Right lobe of liver (tissue), 6 donors: ENCODE data around the gene OMG. TPM values are rescaled to one million over a fixed set of nuclear protein-coding genes. Genes with fewer than 3 reads are reported as not detected.

Experiments used
- ATAC-seq, 4 donors: fragments of 200-7000 bp; cut with Tn5 transposase; one replicate each; pipeline ENCODE4 v1.9.1; 2020; ENCODE audit warnings: mild to moderate bottlenecking in 4 of 4, moderate library complexity in 4 of 4
- DNase-seq, 3 donors: peaks; one replicate each; pipeline ENCODE4 v3.0.0-alpha.2; 2020
- H3K27ac ChIP-seq, 3 donors: fragments of 200-600 bp; one replicate each; pipeline ENCODE4 v1.8.0; 2022
- H3K27me3 ChIP-seq, 2 donors: fragments of 200-600 bp; one replicate each; pipeline ENCODE4 v1.8.0; 2022
- H3K36me3 ChIP-seq, 4 donors: fragments of 200-600 bp; sonication (generic) in 1 of 4; one replicate each; pipeline versions ENCODE4 v1.5.1 to v1.8.0; 2017 to 2022; ENCODE audit warnings: control low read depth in 1 of 4
- H3K4me1 ChIP-seq, 4 donors: fragments of 200-600 bp; sonication (generic) in 1 of 4; one replicate each; pipeline versions ENCODE4 v1.5.1 to v1.8.0; 2017 to 2022; ENCODE audit warnings: control low read depth in 1 of 4
- H3K4me3 ChIP-seq, 3 donors: fragments of 200-600 bp; one replicate each; pipeline ENCODE4 v1.8.0; 2022
- H3K9me3 ChIP-seq, 4 donors: fragments of 200-600 bp; sonication (generic) in 1 of 4; one replicate each; pipeline versions ENCODE4 v1.5.1 to v1.8.0; 2017 to 2022; ENCODE audit warnings: control low read depth in 1 of 4
- CTCF ChIP-seq, 4 donors: fragments of 200-600 bp in 3 of 4; fragments of 450-650 bp in 1 of 4; IDR thresholded peaks; one replicate each; pipeline versions ENCODE4 v1.5.1 to v1.8.0; 2016 to 2022; ENCODE audit warnings: antibody characterized with exemption in 4 of 4, mild to moderate bottlenecking in 2 of 4
- POLR2A ChIP-seq: fragments of 450-650 bp; IDR thresholded peaks from one replicate; pipeline ENCODE4 v1.6.1; 2017; ENCODE audit warnings: antibody characterized with exemption, mild to moderate bottlenecking
- WGBS: methylation state at CpG from one replicate; pipeline ENCODE4 v1.1.6; 2018; ENCODE audit warnings: low coverage, low lambda C conversion rate; ENCODE audit not compliant: insufficient coverage; ENCODE audit errors: missing lambda C conversion rate; 5-methylcytosine and 5-hydroxymethylcytosine counted together
- intact Hi-C, 2 donors: fragments of 100-400 bp; cut with DNase I; formaldehyde crosslinking; loops; one replicate each; pipeline versions ENCODE4 v1.11.2 to v1.14.1; 2022
- total RNA-seq, 6 experiments: library from RNA; depleted of rRNA in 2 of 6; stranded (reverse); fragments of >200 nt in 2 of 6; fragmentation: NEBNext Ultra II Directional in 3 of 6; extraction: Animal tissue kit (Norgen Biotek cat#: 25700) in 3 of 6; gene quantifications; one replicate each; pipeline versions ENCODE4 v1.1.0 to v1.2.4, GENCODE V29; 2016 to 2023
- donor health status: DM: no; HTN: yes; CAD: no.
- donor health status: DM: no; HTN: no; CAD: no.
- donor health status: DM: no; HTN: no; CAD: no.
- donor health status: DM: no; HTN: yes; CAD: no.
- donor health status: DM: no; HTN: yes; CAD: no.

OMG gene
- total RNA-seq, 6 experiments from 2014 or later: 0.29 to 0.62 TPM; not detected in 4

GRCh38 chr17:31310260-31310659 is 13.2 kb upstream of the OMG start:
- no peak for DNase-seq
- WGBS: 73% methylated on average over 2 of the region's 2 CpGs
- H3K27me3 ChIP-seq: no peaks in the 10 kb centered on the region
- peak overlapping the region in 2 of 3 donors; percentile 21 to 38 for H3K27ac ChIP-seq
- H3K36me3 ChIP-seq: no peaks in the 10 kb centered on the region
- H3K4me1 ChIP-seq: no peaks in the 10 kb centered on the region
- H3K9me3 ChIP-seq: no peaks in the 10 kb centered on the region
- no peak for TF ChIP-seq POLR2A
- no peak for TF ChIP-seq CTCF (IDR thresholded peaks at IDR 0.05)
- no peak overlapping the region for H3K4me3 ChIP-seq
- ATAC-seq: peak in 2 of 4 donors; percentile 18 to 23
- intact Hi-C loops: no loop called here

GRCh38 chr17:31309556-31309955 is 12.5 kb upstream of the OMG start:
- H3K36me3 ChIP-seq: no peaks in the 10 kb centered on the region
- no peak for DNase-seq
- TF ChIP-seq CTCF (IDR thresholded peaks at IDR 0.05): no peak
- TF ChIP-seq POLR2A: no peak
- H3K4me3 ChIP-seq: no peak overlapping the region
- intact Hi-C loops: no loop called here
- WGBS: 63% methylated on average over 2 of the region's 2 CpGs
- peak overlapping the region in 2 of 3 donors; percentile 21 to 38 for H3K27ac ChIP-seq
- H3K4me1 ChIP-seq: no peaks in the 10 kb centered on the region
- no peaks in the 10 kb centered on the region for H3K9me3 ChIP-seq
- ATAC-seq: peak in 3 of 4 donors; percentile 24 to 49 (median 33)
- no peaks in the 10 kb centered on the region for H3K27me3 ChIP-seq

DNA sequence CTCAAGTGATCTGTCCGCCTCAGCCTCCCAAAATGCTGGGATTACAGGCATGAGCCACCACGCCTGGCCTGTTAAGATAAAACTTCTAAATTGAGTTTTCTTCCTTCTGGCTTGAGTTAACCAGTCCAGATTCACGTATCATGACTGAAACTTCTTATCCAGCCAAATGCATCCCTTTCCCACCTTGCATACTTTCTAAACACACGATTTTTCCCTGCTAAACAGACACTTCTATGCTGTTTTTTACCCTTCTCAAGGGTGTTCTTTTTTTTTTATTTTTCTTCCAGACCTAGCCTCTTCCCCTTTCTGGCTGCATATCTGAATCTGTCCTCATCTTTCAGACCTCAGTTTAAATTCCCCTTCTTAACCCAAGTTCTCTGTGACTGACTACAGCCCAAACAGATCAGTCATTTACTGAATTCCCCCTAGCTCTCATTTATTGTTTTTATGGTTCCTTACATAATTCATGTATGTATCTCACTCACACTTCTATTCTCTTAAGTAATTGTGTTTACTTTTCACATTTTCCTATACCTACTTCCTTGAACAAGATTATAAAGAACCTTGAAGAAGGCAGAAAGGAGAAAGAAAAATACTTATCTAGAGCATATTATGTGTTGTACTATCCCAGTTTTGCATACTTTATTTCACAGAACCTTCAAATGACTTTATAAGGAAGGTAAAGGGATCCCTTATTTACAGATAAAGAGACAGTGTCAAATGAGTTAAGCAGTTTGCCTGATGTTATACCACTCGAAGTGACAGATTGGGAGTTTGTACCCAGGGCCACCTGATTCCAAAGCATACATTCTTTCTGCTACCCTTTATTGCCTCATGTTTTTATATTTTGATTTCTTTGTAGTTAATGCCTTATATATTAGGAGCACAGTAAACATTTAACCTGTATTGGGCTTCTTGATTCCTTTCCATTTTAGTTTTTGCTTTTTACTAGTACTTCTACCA is 11.6 kb upstream of the OMG start:
- no peaks in the 10 kb centered on the region for H3K36me3 ChIP-seq
- H3K9me3 ChIP-seq: no peaks in the 10 kb centered on the region
- H3K4me3 ChIP-seq: no peak overlapping the region
- intact Hi-C loops: no loop called here
- no peaks in the 10 kb centered on the region for H3K27me3 ChIP-seq
- H3K4me1 ChIP-seq: no peaks in the 10 kb centered on the region
- ATAC-seq (peak; percentile 16 to 50 (median 24)), DNase-seq (no peak)
- 61% methylated on average over 5 of the region's 5 CpGs for WGBS
- H3K27ac ChIP-seq: peak overlapping the region in 2 of 3 donors; percentile 12 to 14
- TF ChIP-seq POLR2A: no peak
- no peak for TF ChIP-seq CTCF (IDR thresholded peaks at IDR 0.05)

DNA sequence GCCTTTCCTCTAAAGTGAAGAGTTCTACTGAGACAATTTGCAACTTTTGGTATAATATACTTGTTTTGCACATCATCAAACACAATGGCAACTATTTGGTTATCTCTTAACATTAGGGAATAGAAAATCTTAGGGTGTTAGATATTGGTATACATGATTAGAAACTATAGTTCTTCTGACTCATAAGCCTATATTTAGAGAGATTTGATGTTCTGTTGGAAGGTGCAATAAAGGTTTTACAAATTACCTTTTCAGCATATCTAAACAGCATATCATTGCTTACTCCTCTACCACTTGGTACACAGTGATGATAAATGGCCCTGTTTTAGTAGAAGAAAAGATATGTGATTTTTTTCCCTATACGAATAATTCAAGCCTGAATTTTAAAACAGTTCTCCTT is 10.6 kb upstream of the OMG start:
- 58% methylated on average over 1 of the region's 1 CpG for WGBS
- H3K9me3 ChIP-seq: no peaks in the 10 kb centered on the region
- no peaks in the 10 kb centered on the region for H3K27me3 ChIP-seq
- no peak for ATAC-seq
- H3K36me3 ChIP-seq: no peaks in the 10 kb centered on the region
- intact Hi-C loops: no loop called here
- H3K4me1 ChIP-seq: no peaks in the 10 kb centered on the region
- DNase-seq: no peak
- no peak for TF ChIP-seq POLR2A
- TF ChIP-seq CTCF (IDR thresholded peaks at IDR 0.05): no peak
- H3K27ac ChIP-seq: no peak overlapping the region
- H3K4me3 ChIP-seq: no peak overlapping the region
